ENCODE results near the gene RDH11. TPM values are rescaled to one million over a fixed set of nuclear protein-coding genes. Genes with fewer than 3 reads are reported as not detected.
"Not testable (repeated sequence)": the region's sequence is repeated elsewhere in the genome, so short reads cannot be mapped to it uniquely, and the experiment has no call there.

Gene RDH11
- total RNA-seq, 4 donors from 2014 or later, result 24.0 to 48.8 (median 34.9) TPM

GRCh38 chr14:67718265-67718664, 22.7 kb upstream of the RDH11 start:
- Histone ChIP-seq H3K9me3 (no peaks in the 10 kb centered on the region), H3K4me3 (no peak overlapping the region), H3K27ac (no peak overlapping the region), H3K27me3 (no peaks in the 10 kb centered on the region), H3K4me1 (peaks cover 0 to 9% (median 0%) of the 10 kb centered on the region in 4 donors), H3K36me3 (no peaks in the 10 kb centered on the region)
- TF ChIP-seq CTCF (IDR thresholded peaks at IDR 0.05) (no peak), POLR2A (IDR thresholded peaks at IDR 0.05) (no peak), EP300 (IDR thresholded peaks at IDR 0.05) (no peak)
- DNase-seq (ENCODE audit: low spot score in 2 of 2), result no peak
- WGBS, 2 donors, result 80 to 88% methylated on average over 2 of the region's 2 CpGs

- WGBS, 2 donors, result 94 to 100% methylated on average over 1 of the region's 1 CpG
- no peaks in the 10 kb centered on the region for H3K27me3 ChIP-seq
- TF ChIP-seq POLR2A (IDR thresholded peaks at IDR 0.05) (no peak), EP300 (IDR thresholded peaks at IDR 0.05) (no peak), CTCF (IDR thresholded peaks at IDR 0.05) (no peak)
- no peak overlapping the region for H3K27ac ChIP-seq
- no peak for DNase-seq (ENCODE audit: low spot score in 2 of 2)
- no peaks in the 10 kb centered on the region for H3K9me3 ChIP-seq
- H3K4me3 ChIP-seq, result no peak overlapping the region
- no peaks in the 10 kb centered on the region for H3K36me3 ChIP-seq
- H3K4me1 ChIP-seq, result peaks cover 0 to 3% (median 0%) of the 10 kb centered on the region in 4 donors
These were observed 21.5 kb upstream of the RDH11 start for GRCh38 chr14:67717048-67717447.

- H3K27me3 ChIP-seq, result no peaks in the 10 kb centered on the region
- no peaks in the 10 kb centered on the region for H3K4me1 ChIP-seq
- TF ChIP-seq EP300 (IDR thresholded peaks at IDR 0.05) (no peak), CTCF (IDR thresholded peaks at IDR 0.05) (no peak), POLR2A (IDR thresholded peaks at IDR 0.05) (no peak)
- H3K36me3 ChIP-seq, result no peaks in the 10 kb centered on the region
- no peaks in the 10 kb centered on the region for H3K9me3 ChIP-seq
- H3K27ac ChIP-seq, result no peak overlapping the region
- no peak overlapping the region for H3K4me3 ChIP-seq
- WGBS, 2 donors, result 86 to 92% methylated on average over 2 of the region's 2 CpGs
- no peak for DNase-seq (ENCODE audit: low spot score in 2 of 2)
These were observed 14.6 kb upstream of the RDH11 start for GRCh38 chr14:67710209-67710608.

- not testable (repeated sequence) for DNase-seq (ENCODE audit: low spot score in 2 of 2); H3K27me3 ChIP-seq; H3K36me3 ChIP-seq; H3K27ac ChIP-seq; H3K9me3 ChIP-seq; H3K4me1 ChIP-seq; H3K4me3 ChIP-seq
- 69 to 76% methylated on average over 1 of the region's 1 CpG for WGBS, 2 donors
These were observed 14.2 kb upstream of the RDH11 start for GRCh38 chr14:67709796-67710195.

GRCh38 chr14:67709346-67709745, 13.8 kb upstream of the RDH11 start:
- H3K36me3 ChIP-seq; DNase-seq (ENCODE audit: low spot score in 2 of 2); H3K27me3 ChIP-seq; H3K4me3 ChIP-seq; H3K4me1 ChIP-seq; H3K9me3 ChIP-seq; H3K27ac ChIP-seq: not testable (repeated sequence)

GRCh38 chr14:67705211-67705610, 9.6 kb upstream of the RDH11 start:
- TF ChIP-seq EP300 (IDR thresholded peaks at IDR 0.05), result no peak
- no peak for TF ChIP-seq CTCF (IDR thresholded peaks at IDR 0.05)
- no peak for TF ChIP-seq POLR2A (IDR thresholded peaks at IDR 0.05)
- DNase-seq (ENCODE audit: low spot score in 2 of 2), result no peak
- Histone ChIP-seq H3K27me3 (no peaks in the 10 kb centered on the region), H3K4me1 (peaks cover 0 to 8% (median 0%) of the 10 kb centered on the region in 4 donors), H3K27ac (peak overlapping the region in 1 of 4 donors; percentile 58), H3K4me3 (no peak overlapping the region), H3K36me3 (no peaks in the 10 kb centered on the region), H3K9me3 (no peaks in the 10 kb centered on the region)
- 57 to 60% methylated on average over 3 of the region's 3 CpGs for WGBS, 2 donors
